ENCODE results near the gene FOSB. TPM values are rescaled to one million over a fixed set of nuclear protein-coding genes. Genes with fewer than 3 reads are reported as not detected.
"Not testable (repeated sequence)": the region's sequence is repeated elsewhere in the genome, so short reads cannot be mapped to it uniquely, and the experiment has no call there.

The FOSB gene
- total RNA-seq, 1 donor from 2014 or later, result 17.2 TPM

DNA sequence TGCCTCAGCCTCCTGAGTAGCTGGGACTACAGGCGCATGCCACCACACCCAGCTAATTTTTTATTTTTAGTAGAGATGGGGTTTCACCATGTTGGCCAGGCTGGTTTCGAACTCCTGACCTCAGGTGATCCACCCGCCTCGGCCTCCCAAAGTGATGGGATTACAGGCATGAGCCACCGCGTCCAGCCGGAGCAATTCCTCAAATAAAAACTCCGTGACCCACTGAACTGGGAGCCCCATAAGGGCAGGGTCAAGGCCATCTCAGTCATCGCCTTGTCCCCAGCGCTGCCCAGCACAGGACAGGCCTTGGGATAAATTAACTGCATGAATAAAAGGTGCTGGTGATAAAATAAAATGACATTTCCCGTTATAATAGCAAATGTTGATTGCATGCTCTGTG, 37.9 kb upstream of the FOSB start:
- H3K27ac Mint-ChIP-seq; H3K9me3 Mint-ChIP-seq; DNase-seq (ENCODE audit: low spot score); H3K4me3 Mint-ChIP-seq; H3K36me3 Mint-ChIP-seq (ENCODE audit: low read depth); H3K4me1 Mint-ChIP-seq (ENCODE audit: low read depth); intact Hi-C loops (cut with micrococcal nuclease): not testable (repeated sequence)
- H3K27me3 Mint-ChIP-seq (ENCODE audit: insufficient read depth), result peaks cover 26% of the 10 kb centered on the region

DNA sequence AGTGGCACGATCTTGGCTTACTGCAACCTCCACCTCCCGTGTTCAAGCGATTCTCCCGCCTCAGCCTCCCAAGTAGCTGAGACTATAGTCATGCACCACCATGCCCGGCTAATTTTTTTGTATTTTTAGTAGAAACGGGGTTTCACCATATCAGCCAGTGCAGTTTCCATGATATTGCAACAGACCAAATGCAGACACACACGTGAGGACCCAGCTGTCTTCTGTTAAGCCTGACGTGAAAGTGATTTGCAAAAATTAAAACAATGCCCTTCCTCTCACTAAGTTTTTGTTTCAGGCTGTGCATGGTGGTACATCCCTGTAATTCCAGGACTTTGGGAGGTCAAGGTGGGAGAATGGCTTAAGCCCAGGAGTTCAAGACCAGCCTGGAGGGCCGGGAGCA, 36.8 kb upstream of the FOSB start:
- DNase-seq (ENCODE audit: low spot score); intact Hi-C loops (cut with micrococcal nuclease); H3K36me3 Mint-ChIP-seq (ENCODE audit: low read depth); H3K4me3 Mint-ChIP-seq; H3K27ac Mint-ChIP-seq; H3K4me1 Mint-ChIP-seq (ENCODE audit: low read depth); H3K9me3 Mint-ChIP-seq: not testable (repeated sequence)
- peaks cover 29% of the 10 kb centered on the region for H3K27me3 Mint-ChIP-seq (ENCODE audit: insufficient read depth)

DNA sequence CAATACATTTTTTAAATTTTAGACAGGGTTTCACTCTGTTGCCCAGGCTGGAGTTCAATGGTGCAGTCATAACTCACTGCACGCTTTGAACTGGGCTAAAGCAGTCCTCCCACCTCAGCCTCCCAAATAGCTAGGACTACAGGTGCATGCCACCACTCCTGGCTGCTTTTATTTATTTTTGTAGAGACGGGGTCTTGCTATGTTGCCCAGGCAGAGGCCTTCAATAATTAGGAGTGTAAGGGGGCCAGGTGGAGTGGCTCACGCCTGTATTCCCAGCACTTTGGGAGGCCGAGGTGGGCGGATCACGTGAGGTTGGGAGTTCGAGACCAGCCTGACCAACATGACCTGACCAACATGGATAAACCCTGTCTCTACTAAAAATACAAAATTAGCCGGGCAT, 35.3 kb upstream of the FOSB start:
- H3K9me3 Mint-ChIP-seq; intact Hi-C loops (cut with micrococcal nuclease); H3K4me1 Mint-ChIP-seq (ENCODE audit: low read depth); H3K4me3 Mint-ChIP-seq; DNase-seq (ENCODE audit: low spot score); H3K27ac Mint-ChIP-seq; H3K36me3 Mint-ChIP-seq (ENCODE audit: low read depth): not testable (repeated sequence)
- H3K27me3 Mint-ChIP-seq (ENCODE audit: insufficient read depth), result peaks cover 29% of the 10 kb centered on the region

DNA sequence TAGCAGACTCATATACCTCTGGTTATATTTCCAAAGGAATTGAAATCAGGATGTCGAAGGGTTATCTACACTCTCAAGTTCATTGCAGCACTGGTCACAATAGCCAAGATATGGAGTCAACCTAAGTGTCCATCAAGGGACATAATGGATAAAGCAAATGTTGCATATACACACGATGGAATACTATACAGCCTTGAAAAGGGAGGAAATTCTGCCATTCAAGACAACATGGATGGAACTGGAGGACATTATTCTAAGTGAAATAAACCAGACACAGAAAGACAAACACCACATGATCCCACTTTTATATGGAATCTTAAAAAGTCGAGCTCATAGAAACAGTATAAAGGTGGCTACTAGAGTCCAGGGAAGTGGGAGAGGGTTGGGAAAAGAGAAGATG, 30.5 kb upstream of the FOSB start:
- peaks cover 14% of the 10 kb centered on the region for H3K4me1 Mint-ChIP-seq (ENCODE audit: low read depth)
- H3K27me3 Mint-ChIP-seq (ENCODE audit: insufficient read depth), result peaks cover 3% of the 10 kb centered on the region
- intact Hi-C loops (cut with micrococcal nuclease), result no loop called here
- H3K36me3 Mint-ChIP-seq (ENCODE audit: low read depth), result peaks cover under 1% of the 10 kb centered on the region
- no peak overlapping the region for H3K27ac Mint-ChIP-seq
- no peak overlapping the region for H3K4me3 Mint-ChIP-seq
- H3K9me3 Mint-ChIP-seq, result no peaks in the 10 kb centered on the region
- no peak for DNase-seq (ENCODE audit: low spot score)

DNA sequence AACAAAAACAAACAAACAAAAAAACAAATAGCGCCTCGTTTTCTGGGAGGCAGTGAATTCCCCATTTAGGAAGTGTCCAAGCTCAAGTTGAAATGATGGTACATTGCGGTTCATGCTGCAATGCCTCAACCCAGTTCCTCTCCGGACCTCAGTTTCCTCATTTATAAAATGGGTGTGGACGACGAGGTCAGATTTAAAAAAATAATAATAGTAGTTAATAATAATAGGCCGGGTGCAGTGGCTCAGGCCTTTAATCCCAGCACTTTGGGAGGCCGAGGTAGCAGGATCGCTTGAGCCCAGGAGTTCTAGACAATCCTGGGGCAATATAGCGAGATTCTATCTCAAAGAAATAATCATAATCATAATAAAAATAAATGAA, 28.6 kb upstream of the FOSB start:
- H3K36me3 Mint-ChIP-seq (ENCODE audit: low read depth), result peaks cover 2% of the 10 kb centered on the region
- no peak overlapping the region for H3K27ac Mint-ChIP-seq
- intact Hi-C loops (cut with micrococcal nuclease), result loop anchor here (1.0 kb wide), 3 partner anchors 11 to 40 kb away; no protein-coding TSS in a partner anchor
- H3K27me3 Mint-ChIP-seq (ENCODE audit: insufficient read depth), result peaks cover 3% of the 10 kb centered on the region
- peaks cover 29% of the 10 kb centered on the region for H3K4me1 Mint-ChIP-seq (ENCODE audit: low read depth)
- no peak for DNase-seq (ENCODE audit: low spot score)
- H3K9me3 Mint-ChIP-seq, result no peaks in the 10 kb centered on the region
- peak overlapping the region; percentile 51 for H3K4me3 Mint-ChIP-seq

DNA sequence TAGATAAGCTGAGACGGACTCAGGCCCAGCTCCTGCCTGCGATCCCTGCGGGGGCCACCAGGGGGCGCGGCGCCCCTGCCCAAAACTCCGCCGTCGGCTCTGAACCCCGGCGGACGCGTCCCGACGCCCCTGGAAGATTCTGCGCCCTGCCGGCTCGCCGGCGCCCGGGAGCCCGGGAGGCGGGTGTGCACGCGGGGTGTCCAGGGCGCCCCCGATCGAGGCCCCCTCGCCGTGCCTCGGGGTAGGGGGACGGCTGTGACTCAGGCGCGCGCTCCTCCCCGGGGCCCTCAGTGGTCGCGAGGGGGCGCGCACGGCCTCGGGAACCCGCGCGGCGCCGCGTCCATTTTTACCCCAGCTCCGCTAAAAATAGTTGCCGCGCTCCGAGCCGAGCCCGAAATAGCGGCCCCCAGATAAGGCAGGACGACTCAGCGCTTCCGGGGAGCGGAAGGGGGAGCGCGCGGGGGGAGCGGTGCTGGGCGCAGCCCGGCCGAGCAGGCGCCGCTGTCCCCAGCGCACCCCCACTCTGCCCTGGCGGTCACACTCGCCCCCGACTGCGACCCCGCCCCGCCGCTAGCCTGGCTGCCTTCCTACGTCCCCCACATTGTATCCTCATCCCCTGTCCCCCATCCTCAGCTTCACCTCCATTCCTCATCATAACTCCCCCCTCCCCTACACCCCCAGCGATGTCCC, 28.1 kb upstream of the FOSB start:
- H3K36me3 Mint-ChIP-seq (ENCODE audit: low read depth), result peaks cover 2% of the 10 kb centered on the region

DNA sequence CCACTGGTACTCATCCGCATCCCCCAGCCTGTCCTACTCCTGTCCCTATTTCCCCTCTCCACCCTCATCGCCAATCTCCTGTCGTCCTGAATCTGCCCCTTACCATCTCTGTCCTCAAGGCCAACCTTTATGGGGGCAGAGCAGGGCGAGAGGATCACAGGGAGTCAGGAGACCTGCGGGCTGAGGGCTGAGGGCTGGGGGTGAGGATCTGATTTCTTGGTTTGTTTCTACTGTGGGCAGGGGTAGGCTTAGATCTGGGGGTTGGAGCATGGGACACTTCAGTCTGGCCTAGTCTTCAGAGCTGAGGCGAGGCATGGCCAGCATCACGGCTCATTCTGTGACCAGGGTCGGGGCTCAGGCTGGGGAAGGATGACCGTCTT, 27.5 kb upstream of the FOSB start:
- H3K4me3 Mint-ChIP-seq, result peak overlapping the region; percentile 77
- DNase-seq (ENCODE audit: low spot score), result no peak
- H3K27ac Mint-ChIP-seq, result peak overlapping the region; percentile 71
- H3K9me3 Mint-ChIP-seq, result no peaks in the 10 kb centered on the region
- intact Hi-C loops (cut with micrococcal nuclease), result loop anchor here (5.0 kb wide), 1 partner anchor 33 kb away; the partner anchor contains the start of genes POLR1G and PPP1R13L
- H3K27me3 Mint-ChIP-seq (ENCODE audit: insufficient read depth), result no peaks in the 10 kb centered on the region
- H3K4me1 Mint-ChIP-seq (ENCODE audit: low read depth), result peaks cover 34% of the 10 kb centered on the region
- H3K36me3 Mint-ChIP-seq (ENCODE audit: low read depth), result peaks cover 2% of the 10 kb centered on the region

More for the DNA sequence above, 28.1 kb upstream of the FOSB start:
- intact Hi-C loops (cut with micrococcal nuclease), result loop anchor here (1.0 to 5.0 kb wide), 4 partner anchors 11 to 40 kb away; partner anchors contain the start of genes POLR1G and PPP1R13L
- H3K27me3 Mint-ChIP-seq (ENCODE audit: insufficient read depth), result peaks cover 3% of the 10 kb centered on the region
- peak; percentile 73 for DNase-seq (ENCODE audit: low spot score)
- peak overlapping the region; percentile 71 for H3K27ac Mint-ChIP-seq
- peak overlapping the region; percentile 77 for H3K4me3 Mint-ChIP-seq
- peaks cover 34% of the 10 kb centered on the region for H3K4me1 Mint-ChIP-seq (ENCODE audit: low read depth)
- no peaks in the 10 kb centered on the region for H3K9me3 Mint-ChIP-seq

DNA sequence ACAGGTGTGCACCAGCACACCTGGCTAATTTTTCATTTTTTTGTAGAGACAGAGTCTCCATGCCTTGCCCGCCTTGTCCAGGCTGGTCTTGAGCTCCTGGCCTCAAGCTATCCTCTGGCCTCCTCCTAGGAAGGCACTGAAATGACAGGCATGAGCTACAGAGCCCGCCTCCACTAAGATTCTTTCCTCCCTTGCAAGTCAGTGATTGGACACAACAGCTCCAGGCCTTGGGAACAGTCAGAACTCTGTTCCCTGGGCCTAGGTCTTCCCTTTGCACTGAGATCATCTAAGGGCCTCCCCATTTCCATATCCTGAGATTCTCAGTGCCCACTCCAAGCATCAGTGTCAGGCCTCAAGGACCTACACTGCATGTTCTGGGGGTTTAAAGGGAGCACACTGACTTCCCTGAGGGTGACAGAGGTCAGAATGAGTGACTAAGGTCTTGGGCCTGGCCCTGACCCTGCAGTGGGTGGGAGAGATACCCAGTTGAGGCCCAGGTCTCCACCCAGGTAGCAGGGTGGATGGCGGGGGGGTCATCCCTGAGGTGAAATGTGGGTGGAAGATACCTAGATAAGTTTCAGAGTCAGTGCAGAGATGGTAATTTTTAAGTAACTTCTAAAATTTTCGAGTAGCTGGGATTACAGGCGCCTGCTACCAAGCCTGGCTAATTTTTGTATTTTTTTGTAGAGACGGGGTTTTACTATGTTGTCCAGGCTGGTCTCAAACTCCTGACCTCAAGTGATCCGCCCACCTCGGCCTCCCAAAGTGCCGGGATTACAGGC, 26.7 kb upstream of the FOSB start:
- Mint-ChIP-seq H3K27me3 (ENCODE audit: insufficient read depth) (no peaks in the 10 kb centered on the region), H3K4me1 (ENCODE audit: low read depth) (peaks cover 36% of the 10 kb centered on the region), H3K27ac (peak overlapping the region; percentile 71), H3K36me3 (ENCODE audit: low read depth) (peaks cover 2% of the 10 kb centered on the region), H3K4me3 (peak overlapping the region; percentile 77), H3K9me3 (no peaks in the 10 kb centered on the region)
- no peak for DNase-seq (ENCODE audit: low spot score)
- intact Hi-C loops (cut with micrococcal nuclease), result loop anchor here (5.0 kb wide), 1 partner anchor 34 kb away; the partner anchor contains the start of genes POLR1G and PPP1R13L

DNA sequence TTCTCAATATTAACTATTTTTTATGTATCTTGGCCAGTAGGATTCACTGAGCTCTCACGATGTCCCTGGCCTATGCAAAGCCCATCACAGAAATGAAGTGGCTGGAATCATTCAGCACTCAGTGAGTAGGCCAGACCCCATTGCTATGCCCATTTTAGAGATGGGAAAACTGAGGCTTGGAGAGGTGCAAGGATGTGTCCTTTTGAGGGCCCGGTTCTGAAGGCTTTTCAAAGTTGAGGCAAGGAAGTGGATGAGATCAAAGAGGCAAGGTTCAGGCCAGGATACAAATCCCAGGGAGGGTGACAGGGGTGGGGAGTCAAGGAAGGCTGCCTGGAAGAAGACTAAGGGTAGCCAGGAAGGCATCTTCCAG, 25.4 kb upstream of the FOSB start:
- no peaks in the 10 kb centered on the region for H3K9me3 Mint-ChIP-seq
- H3K4me1 Mint-ChIP-seq (ENCODE audit: low read depth), result peaks cover 41% of the 10 kb centered on the region
- H3K4me3 Mint-ChIP-seq, result peak overlapping the region; percentile 68

DNA sequence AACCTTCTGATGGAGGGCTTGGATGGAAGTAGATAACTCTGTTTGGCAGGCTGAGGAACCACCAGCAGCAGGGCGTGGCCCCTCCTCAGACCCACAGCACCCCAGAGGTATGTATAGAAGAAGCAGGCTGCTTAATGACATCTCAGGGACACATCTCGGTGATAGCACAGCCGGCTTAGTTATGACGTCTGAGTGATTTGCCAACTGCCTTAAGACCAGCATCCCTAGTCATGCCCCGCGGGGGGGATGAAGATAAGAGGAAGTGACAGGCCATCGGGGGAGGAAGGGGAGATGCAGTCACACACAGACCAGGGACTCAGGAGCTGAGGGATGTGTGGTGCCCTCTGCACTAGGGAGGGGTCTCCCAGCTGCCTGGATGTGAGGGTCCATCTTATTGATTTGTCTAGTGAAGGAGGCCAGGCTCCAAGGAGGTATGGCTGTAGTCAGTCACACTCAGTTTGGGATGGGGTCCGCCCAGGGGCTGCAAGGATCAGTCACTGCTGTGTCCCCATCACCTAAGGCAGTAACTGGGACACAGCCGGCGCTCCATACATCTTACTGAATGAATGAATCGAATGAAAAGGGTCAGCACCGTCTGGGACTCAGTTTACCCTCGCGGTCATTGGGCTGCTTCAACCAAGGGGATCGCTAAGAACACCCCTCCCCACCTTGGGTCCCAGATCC, 24.9 kb upstream of the FOSB start:
- peak overlapping the region; percentile 77 for H3K27ac Mint-ChIP-seq
- no peaks in the 10 kb centered on the region for H3K27me3 Mint-ChIP-seq (ENCODE audit: insufficient read depth)
- H3K4me3 Mint-ChIP-seq, result peak overlapping the region; percentile 84
- intact Hi-C loops (cut with micrococcal nuclease), result loop anchor here (1.0 to 5.0 kb wide), 3 partner anchors 35 to 73 kb away; partner anchors contain the start of genes ERCC2, POLR1G and PPP1R13L
- H3K4me1 Mint-ChIP-seq (ENCODE audit: low read depth), result peaks cover 41% of the 10 kb centered on the region
- H3K9me3 Mint-ChIP-seq, result no peaks in the 10 kb centered on the region
- no peak for DNase-seq (ENCODE audit: low spot score)
- H3K36me3 Mint-ChIP-seq (ENCODE audit: low read depth), result peaks cover 2% of the 10 kb centered on the region

More for the DNA sequence above, 25.4 kb upstream of the FOSB start:
- no peak for DNase-seq (ENCODE audit: low spot score)
- Mint-ChIP-seq H3K27me3 (ENCODE audit: insufficient read depth) (no peaks in the 10 kb centered on the region), H3K36me3 (ENCODE audit: low read depth) (peaks cover 2% of the 10 kb centered on the region), H3K27ac (peak overlapping the region; percentile 56)
- intact Hi-C loops (cut with micrococcal nuclease), result loop anchor here (5.0 kb wide), 1 partner anchor 35 kb away; the partner anchor contains the start of genes POLR1G and PPP1R13L

DNA sequence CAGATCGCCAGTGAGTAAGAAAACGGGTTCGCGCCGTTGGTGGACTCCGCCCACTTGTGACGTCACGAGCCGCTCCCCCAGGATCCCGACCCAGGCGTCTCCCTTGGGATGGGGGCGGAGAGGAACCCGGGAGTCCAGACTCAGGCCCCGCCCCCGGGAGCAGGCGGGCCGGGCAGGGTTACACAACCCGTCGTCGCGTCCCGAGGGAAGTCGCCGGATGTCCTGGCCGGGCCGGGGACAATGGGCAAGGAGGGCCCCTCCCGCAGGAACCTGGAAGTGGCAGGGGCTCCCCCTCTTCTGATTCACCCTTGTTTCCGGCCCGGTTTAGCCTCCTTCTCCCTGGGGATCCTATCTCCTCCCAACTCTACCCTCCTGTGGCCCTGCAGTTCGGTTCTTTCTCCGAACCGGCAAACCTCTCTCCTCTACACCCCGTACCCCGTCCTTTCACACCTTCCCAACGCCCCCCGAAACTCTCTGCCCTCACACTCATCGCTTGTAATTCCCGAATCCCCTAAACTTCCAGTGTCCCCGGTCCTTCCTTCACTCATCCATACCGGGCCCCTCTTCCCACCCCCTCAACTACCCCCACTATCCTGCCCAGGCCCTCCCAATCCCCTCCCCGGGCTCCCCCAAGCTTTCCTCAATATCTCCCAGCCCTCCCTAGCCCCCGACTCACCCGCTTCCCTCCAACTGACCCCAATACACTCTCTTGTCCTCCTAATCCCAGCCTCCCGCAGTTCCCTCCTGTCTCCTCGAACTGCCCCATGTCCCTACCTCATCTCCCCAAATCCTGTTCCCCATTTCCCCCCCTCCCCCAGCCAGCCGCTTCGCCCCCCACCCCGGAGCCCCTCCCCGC, 24.1 kb upstream of the FOSB start:
- peaks cover 4% of the 10 kb centered on the region for H3K36me3 Mint-ChIP-seq (ENCODE audit: low read depth)
- intact Hi-C loops (cut with micrococcal nuclease), result loop anchor here (1.0 to 5.0 kb wide), 3 partner anchors 35 to 73 kb away; partner anchors contain the start of genes ERCC2, POLR1G and PPP1R13L
- peak; percentile 43 for DNase-seq (ENCODE audit: low spot score)
- peak overlapping the region; percentile 84 for H3K4me3 Mint-ChIP-seq
- H3K27ac Mint-ChIP-seq, result peak overlapping the region; percentile 88
- no peaks in the 10 kb centered on the region for H3K27me3 Mint-ChIP-seq (ENCODE audit: insufficient read depth)
- peaks cover 41% of the 10 kb centered on the region for H3K4me1 Mint-ChIP-seq (ENCODE audit: low read depth)
- no peaks in the 10 kb centered on the region for H3K9me3 Mint-ChIP-seq
